Mesendoderm (in vitro differentiated cells): Measurements from ENCODE around the gene CEP164.

Experiments used
- DNase-seq: peaks from one replicate; pipeline ENCODE4 v3.0.0; 2013
- H2AK5ac ChIP-seq: 2 replicates; pipeline ENCODE4 v1.6.1; 2013; ENCODE audit warnings: low read length, inconsistent platforms
- H2BK120ac ChIP-seq: 2 replicates; pipeline ENCODE4 v1.6.1; 2013; ENCODE audit warnings: low read depth, mild to moderate bottlenecking, low read length, moderate library complexity, mixed read lengths
- H2BK15ac ChIP-seq: replicated peaks from 2 replicates; pipeline ENCODE4 v1.6.1; 2013; ENCODE audit warnings: low read depth, mild to moderate bottlenecking, moderate library complexity
- H2BK5ac ChIP-seq: 2 replicates; pipeline ENCODE4 v1.6.1; 2013; ENCODE audit warnings: low read length, inconsistent platforms
- H3K18ac ChIP-seq: 2 replicates; pipeline ENCODE4 v1.6.1; 2013; ENCODE audit warnings: mild to moderate bottlenecking, low read length, mixed read lengths
- H3K23ac ChIP-seq: one replicate; pipeline ENCODE4 v1.6.1; 2013; ENCODE audit warnings: low read length
- H3K27ac ChIP-seq: 2 replicates; pipeline ENCODE4 v1.5.1; 2013; ENCODE audit warnings: low read depth, mild to moderate bottlenecking, inconsistent platforms, low read length, moderate library complexity
- H3K27me3 ChIP-seq: 2 replicates; pipeline ENCODE4 v1.6.1; 2013; ENCODE audit warnings: low read length, control low read depth, mild to moderate bottlenecking, inconsistent platforms; ENCODE audit not compliant: insufficient read depth, poor library complexity
- H3K36me3 ChIP-seq: 2 replicates; pipeline ENCODE4 v1.6.1; 2013; ENCODE audit warnings: low read length, inconsistent platforms; ENCODE audit not compliant: control insufficient read depth, insufficient read depth
- H3K4ac ChIP-seq: one replicate; pipeline ENCODE4 v1.6.1; 2013; ENCODE audit warnings: low read depth, mild to moderate bottlenecking, low read length, moderate library complexity
- H3K4me1 ChIP-seq: 2 replicates; pipeline ENCODE4 v1.6.1; 2013; ENCODE audit warnings: low read depth, low read length, inconsistent platforms; ENCODE audit not compliant: control insufficient read depth
- H3K4me2 ChIP-seq: 2 replicates; pipeline ENCODE4 v1.6.1; 2013; ENCODE audit warnings: low read length
- H3K4me3 ChIP-seq: 2 replicates; pipeline ENCODE4 v1.5.1; 2013; ENCODE audit warnings: mild to moderate bottlenecking, low read length
- H3K56ac ChIP-seq: one replicate; pipeline ENCODE4 v1.6.1; 2013; ENCODE audit warnings: low read length
- H3K79me1 ChIP-seq: 2 replicates; pipeline ENCODE4 v1.6.1; 2013; ENCODE audit warnings: low read length, inconsistent platforms
- H3K79me2 ChIP-seq: 2 replicates; pipeline ENCODE4 v1.6.1; 2013; ENCODE audit warnings: mild to moderate bottlenecking, low read length; ENCODE audit not compliant: control insufficient read depth, insufficient read depth
- H3K9ac ChIP-seq: 2 replicates; pipeline ENCODE4 v1.6.1; 2013; ENCODE audit warnings: low read length, inconsistent platforms
- H4K5ac ChIP-seq: one replicate; pipeline ENCODE4 v1.6.1; 2013; ENCODE audit warnings: low read length
- H4K8ac ChIP-seq: one replicate; pipeline ENCODE4 v1.6.1; 2013; ENCODE audit warnings: low read depth, mild to moderate bottlenecking, control low read depth, low read length, moderate library complexity
- WGBS: extraction: QIAGEN DNeasy Blood & Tissue Kit; methylation state at CpG from one replicate; pipeline ENCODE4 v1.1.7; 2013; ENCODE audit warnings: low lambda C conversion rate, missing lambda C conversion rate; ENCODE audit not compliant: insufficient coverage; ENCODE audit errors: extremely low coverage; 5-methylcytosine and 5-hydroxymethylcytosine counted together

CEP164 gene

DNA sequence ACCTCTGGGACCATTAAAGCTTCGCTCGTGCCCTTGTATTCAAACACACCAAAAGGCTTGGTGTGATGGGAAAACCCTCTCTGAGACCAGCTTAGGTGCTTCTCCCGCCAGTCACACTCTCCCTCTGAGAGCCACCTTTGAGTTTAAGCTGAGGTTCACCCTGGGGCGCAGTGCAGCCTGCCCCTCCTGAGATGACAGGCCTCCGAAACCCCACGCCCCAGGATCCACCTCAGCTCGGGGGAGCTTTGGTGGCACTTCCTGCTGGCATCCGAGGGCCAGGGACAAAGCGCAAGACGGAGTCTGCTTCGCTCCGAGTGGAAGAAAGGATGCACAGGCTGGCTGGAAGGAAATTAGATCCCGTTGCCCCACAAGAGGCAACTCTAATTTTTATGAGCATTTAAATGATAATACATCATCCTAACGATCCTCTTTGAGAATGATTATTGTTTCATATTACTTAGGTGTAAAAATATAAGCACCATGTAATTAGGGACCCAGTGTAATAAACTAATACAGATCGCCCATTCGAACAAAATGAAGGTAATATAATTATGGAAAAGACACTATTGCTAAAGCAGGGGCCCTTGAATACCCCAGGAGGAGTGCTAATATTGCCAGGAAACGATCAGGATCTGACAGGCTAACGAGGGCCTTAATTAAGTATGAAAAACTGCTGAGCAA is 134.7 kb downstream of the CEP164 start:
- no peak overlapping the region for H3K4me2 ChIP-seq
- H3K56ac ChIP-seq = no peak overlapping the region
- H3K18ac ChIP-seq = no peak overlapping the region
- no peak overlapping the region for H4K5ac ChIP-seq
- H2AK5ac ChIP-seq = no peak overlapping the region
- H4K8ac ChIP-seq = no peak overlapping the region
- no peak overlapping the region for H3K23ac ChIP-seq
- H2BK120ac ChIP-seq = no peak overlapping the region
- no peak overlapping the region for H3K27ac ChIP-seq
- no peak overlapping the region for H3K4me3 ChIP-seq
- H3K79me1 ChIP-seq = no peaks in the 10 kb centered on the region
- no peak overlapping the region for H3K9ac ChIP-seq
- H3K79me2 ChIP-seq = no peaks in the 10 kb centered on the region
- no peak overlapping the region for H2BK5ac ChIP-seq
- no CpG with 5 or more reads among the region's 18 CpGs for WGBS
- H3K36me3 ChIP-seq = no peaks in the 10 kb centered on the region
- no peak overlapping the region for H2BK15ac ChIP-seq
- no peak overlapping the region for H3K4ac ChIP-seq
- no peaks in the 10 kb centered on the region for H3K4me1 ChIP-seq
- no peaks in the 10 kb centered on the region for H3K27me3 ChIP-seq
- DNase-seq = no peak

DNA sequence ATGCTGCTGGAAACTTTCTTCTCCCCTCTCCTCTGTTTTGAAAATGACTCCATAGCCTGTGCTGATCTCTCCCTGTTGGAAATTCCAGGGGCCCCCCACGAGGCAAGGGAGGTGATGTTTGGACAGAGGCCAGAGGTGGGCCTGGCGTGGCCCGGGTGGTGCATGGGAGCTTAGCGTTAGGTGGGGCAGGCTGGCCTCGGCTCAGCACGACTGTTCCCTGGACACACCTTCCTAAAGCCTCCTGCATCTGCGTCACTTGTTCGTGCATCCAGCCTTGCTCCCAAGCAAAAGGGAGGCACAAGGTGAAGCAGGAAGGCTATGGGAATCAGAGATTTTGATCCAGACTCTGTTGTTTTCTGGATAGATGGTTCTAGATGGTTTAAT is 135.2 kb downstream of the CEP164 start:
- no peak overlapping the region for H2AK5ac ChIP-seq
- H3K27ac ChIP-seq = no peak overlapping the region
- no peak overlapping the region for H4K8ac ChIP-seq
- H3K79me2 ChIP-seq = no peaks in the 10 kb centered on the region
- no peak overlapping the region for H2BK15ac ChIP-seq
- H4K5ac ChIP-seq = no peak overlapping the region
- H3K4me3 ChIP-seq = no peak overlapping the region
- no peak overlapping the region for H3K23ac ChIP-seq
- no peak overlapping the region for H3K56ac ChIP-seq
- no peak for DNase-seq
- WGBS = no CpG with 5 or more reads among the region's 8 CpGs
- H3K18ac ChIP-seq = no peak overlapping the region
- no peak overlapping the region for H3K9ac ChIP-seq
- no peaks in the 10 kb centered on the region for H3K4me1 ChIP-seq
- H3K36me3 ChIP-seq = no peaks in the 10 kb centered on the region
- H3K4ac ChIP-seq = no peak overlapping the region
- H2BK5ac ChIP-seq = no peak overlapping the region
- H3K79me1 ChIP-seq = no peaks in the 10 kb centered on the region
- no peaks in the 10 kb centered on the region for H3K27me3 ChIP-seq
- no peak overlapping the region for H2BK120ac ChIP-seq
- no peak overlapping the region for H3K4me2 ChIP-seq
